Esophagus muscularis mucosa (tissue), 3 donors: ENCODE measurements around the gene BCAS1.

ENCODE experiments used
- POLR2A ChIP-seq: fragments of 450-650 bp; IDR thresholded peaks from one replicate; pipeline ENCODE4 v1.6.1; 2017; ENCODE audit warnings: antibody characterized with exemption, moderate library complexity, mild to moderate bottlenecking, low read depth
- POLR2AphosphoS5 ChIP-seq, 2 donors: sonication (generic); formaldehyde crosslinking; IDR thresholded peaks; one replicate each; pipeline ENCODE4 v1.6.1; 2017; ENCODE audit warnings: antibody characterized with exemption in 2 of 2
- TF ChIP-seq, protein P1 (sequence below), 3 experiments: fragments of 200-600 bp in 2 of 3; fragments of 450-650 bp in 1 of 3; sonication (generic) in 2 of 3; IDR thresholded peaks; one replicate each; pipeline ENCODE4 v1.5.1; 2017 to 2019; ENCODE audit warnings: antibody characterized with exemption in 3 of 3, mild to moderate bottlenecking in 2 of 3, moderate library complexity in 1 of 3

DNA sequence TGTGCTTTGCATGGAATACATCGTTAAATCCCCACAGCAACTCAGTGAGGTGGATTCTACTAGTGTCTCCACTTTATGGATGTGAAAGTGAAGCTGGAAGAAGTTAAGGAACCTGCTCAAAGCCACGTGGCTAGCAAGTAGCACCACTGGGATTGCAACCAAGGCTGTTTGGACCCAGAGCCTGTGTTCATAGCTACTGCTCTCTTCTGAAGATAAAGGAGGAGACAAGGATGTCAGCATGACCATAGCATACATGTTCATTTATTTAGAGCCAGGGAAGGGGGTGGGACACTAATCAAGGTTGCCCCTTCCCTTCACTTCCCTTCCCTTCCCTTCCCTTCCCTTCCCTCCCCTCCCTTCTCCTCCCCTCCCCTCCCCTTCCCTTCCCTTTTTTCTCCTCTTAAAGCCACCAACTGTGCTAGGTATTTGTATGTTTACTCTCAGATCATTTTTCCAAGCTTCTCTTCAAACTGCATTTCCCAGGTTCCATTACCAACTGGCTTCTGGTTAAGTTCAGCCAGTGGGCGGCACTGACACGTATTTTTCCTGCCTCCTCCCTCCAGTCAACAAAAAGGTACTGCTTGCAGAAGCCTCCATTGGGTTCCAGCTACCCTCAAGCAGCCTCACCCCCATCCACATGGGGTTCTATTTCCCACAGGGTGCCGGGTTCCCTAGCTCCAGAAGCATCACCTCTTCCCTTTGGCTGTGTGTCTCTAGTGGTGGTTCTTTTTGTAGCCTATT lies 134.9 kb downstream of the BCAS1 start:
- TF ChIP-seq, protein P1, sequence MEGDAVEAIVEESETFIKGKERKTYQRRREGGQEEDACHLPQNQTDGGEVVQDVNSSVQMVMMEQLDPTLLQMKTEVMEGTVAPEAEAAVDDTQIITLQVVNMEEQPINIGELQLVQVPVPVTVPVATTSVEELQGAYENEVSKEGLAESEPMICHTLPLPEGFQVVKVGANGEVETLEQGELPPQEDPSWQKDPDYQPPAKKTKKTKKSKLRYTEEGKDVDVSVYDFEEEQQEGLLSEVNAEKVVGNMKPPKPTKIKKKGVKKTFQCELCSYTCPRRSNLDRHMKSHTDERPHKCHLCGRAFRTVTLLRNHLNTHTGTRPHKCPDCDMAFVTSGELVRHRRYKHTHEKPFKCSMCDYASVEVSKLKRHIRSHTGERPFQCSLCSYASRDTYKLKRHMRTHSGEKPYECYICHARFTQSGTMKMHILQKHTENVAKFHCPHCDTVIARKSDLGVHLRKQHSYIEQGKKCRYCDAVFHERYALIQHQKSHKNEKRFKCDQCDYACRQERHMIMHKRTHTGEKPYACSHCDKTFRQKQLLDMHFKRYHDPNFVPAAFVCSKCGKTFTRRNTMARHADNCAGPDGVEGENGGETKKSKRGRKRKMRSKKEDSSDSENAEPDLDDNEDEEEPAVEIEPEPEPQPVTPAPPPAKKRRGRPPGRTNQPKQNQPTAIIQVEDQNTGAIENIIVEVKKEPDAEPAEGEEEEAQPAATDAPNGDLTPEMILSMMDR (IDR thresholded peaks at IDR 0.05), result no peak
- TF ChIP-seq POLR2A (no peak), POLR2AphosphoS5 (IDR thresholded peaks at IDR 0.05) (no peak)
